GM18909 (cell line): ENCODE data around the gene CMSS1.

ENCODE experiments used
- ATAC-seq: cut with Tn5 transposase; IDR thresholded peaks from one replicate; pipeline ENCODE4 v1.9.1; 2021; ENCODE audit warnings: mild to moderate bottlenecking; ENCODE audit not compliant: unreplicated experiment, poor library complexity

The CMSS1 gene

GRCh38 chr3:100184948-100185570 lies 367.4 kb downstream of the CMSS1 start:
- ATAC-seq = no peak

GRCh38 chr3:100185847-100186246 lies 368.2 kb downstream of the CMSS1 start:
- no peak for ATAC-seq

GRCh38 chr3:100189444-100189964 lies 371.8 kb downstream of the CMSS1 start:
- ATAC-seq = no peak

GRCh38 chr3:100195375-100195774 lies 377.7 kb downstream of the CMSS1 start:
- no peak for ATAC-seq

DNA sequence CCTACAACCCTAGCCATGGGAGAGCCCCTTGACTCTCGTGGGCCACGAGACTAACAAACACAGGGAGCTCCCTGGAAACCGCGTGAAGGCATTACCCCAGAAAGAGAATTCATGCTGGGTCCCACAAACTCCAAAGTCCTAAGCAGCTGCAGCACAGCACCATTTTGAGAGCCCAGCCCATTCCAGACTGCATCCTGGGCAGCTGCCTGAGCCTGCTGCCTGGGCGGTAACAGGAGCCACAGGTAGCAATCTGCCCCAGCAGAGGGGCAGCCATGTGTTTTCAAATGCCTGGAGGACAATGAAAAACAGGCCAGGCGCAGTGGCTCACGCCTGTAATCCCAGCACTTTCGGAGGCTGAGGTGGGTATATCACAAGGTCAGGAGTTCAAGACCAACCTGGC lies 380.2 kb downstream of the CMSS1 start:
- no peak for ATAC-seq

DNA sequence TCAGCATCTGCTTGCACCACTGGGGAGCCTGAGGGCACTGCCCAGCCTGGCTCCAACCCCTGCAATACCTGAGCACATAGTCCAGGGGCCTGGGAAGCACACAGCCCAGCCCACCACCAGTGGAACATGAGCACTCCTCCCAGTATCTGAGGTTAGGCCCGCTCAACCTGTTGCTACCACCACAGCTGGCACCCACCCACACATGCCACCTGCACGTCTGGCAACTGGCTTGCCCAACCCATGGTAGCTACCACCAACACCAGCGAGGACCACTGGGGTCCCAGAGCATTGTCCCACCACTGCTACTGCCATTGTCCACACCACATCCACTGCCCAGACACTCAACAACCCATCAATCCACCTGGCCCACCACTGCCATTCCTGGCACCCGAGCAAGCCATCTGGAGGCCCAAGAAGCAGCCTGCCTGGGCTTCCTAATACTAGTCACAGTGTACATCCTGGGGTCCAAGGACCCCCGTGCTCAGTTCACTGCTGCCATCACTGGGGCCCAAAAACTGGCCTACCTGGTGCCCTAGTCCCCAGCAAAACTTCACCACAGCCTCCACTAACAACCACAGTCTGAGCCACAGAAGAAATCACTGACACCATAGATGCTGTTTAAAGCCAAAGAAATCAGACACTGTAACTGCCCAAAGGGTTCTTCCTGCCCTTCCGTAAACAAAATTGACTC lies 381.1 kb downstream of the CMSS1 start:
- ATAC-seq = no peak

DNA sequence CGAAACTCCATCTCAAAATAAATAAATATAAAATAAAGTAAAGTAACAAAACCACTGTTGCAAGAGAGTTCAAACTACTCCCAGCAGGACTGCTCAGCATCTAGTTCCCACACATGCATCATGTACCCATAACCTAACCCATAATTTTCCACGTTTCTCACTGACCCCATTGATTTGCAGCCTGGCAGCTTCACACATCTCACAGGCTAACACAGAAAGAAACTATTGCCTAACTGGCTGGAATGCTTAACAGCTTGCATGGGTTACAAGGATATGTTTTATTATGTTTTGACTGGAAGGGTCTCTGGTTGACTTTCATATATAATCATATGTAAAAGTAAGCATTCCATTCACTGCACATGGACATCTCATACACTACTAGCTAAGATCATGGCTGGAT lies 387.5 kb downstream of the CMSS1 start:
- no peak for ATAC-seq

DNA sequence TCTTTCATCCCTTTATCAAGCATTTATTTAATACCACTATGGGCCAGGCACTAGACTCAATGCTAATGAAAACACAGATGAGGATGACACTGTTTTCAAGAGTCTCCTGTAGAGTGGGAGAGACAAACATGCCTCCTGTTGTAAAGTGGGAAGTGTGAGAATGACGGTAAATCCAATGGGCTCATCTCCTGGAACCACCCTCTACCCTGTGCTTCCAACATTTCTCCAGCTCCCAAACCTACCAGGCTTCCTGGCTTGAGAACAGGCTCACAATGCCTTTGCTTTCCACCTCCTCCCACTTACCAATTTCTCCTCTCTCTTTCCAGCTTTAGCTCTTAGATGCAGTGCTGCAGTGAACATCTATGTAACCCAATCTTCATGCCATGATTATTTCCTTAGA lies 389.0 kb downstream of the CMSS1 start:
- ATAC-seq = no peak

DNA sequence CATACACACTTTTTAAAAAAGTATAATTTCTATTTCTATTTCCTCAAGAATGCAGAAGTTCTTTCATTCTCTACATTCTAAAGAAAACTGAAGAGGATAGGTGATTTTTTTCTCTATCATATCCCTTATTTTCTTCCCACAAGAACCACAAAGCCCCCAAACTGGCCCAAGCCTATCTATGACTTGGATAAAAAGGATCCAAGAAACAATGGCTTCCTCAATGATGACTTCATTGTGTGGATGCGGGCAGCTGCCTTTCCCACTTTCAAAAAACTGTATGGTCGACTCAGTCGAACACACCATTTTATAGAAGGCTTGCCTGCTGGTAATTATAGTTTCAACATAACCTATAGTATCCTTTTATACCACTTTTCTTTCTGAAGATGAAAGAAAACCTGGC lies 390.2 kb downstream of the CMSS1 start:
- ATAC-seq = no peak

DNA sequence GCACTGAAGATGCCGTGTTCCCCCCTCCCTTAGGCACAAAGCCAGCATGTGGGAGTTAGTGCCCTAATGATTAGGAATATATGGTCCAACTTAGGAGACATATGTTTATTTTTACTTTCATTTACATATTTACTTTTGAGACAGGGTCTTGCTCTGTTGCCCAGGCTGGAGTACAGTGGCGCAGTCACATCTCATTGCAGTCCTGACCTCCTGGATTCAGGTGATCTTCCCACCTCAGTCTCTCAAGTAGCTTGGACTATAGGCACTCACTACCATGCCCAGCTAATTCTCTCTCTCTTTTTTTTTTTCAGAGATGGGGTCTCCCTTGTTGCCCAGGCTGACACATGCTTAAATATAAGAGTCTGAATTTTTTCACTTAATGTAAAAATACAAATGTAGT lies 391.5 kb downstream of the CMSS1 start:
- ATAC-seq = no peak

- ATAC-seq = peak; percentile 93
Observed at GRCh38 chr3:100209948-100210771, 392.5 kb downstream of the CMSS1 start.

DNA sequence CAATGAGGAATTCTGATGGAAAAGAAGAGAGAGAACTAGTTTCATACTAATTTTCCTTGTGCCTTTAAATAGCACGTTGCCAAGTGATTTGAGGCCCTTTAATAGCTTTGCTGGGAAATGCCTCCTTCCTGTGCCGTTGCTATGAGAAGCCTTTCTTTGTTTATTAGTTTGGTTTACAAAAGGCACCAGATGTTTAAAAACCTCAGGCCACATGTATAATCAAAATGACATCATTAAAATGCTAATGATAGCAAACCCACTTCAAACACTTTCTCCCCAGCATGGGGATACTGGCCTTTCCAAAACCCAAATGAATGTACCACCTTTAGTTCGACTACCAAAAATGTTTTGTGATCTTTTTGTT lies 393.1 kb downstream of the CMSS1 start:
- ATAC-seq = no peak

- no peak for ATAC-seq
Observed at GRCh38 chr3:100213891-100214573, 396.4 kb downstream of the CMSS1 start.

DNA sequence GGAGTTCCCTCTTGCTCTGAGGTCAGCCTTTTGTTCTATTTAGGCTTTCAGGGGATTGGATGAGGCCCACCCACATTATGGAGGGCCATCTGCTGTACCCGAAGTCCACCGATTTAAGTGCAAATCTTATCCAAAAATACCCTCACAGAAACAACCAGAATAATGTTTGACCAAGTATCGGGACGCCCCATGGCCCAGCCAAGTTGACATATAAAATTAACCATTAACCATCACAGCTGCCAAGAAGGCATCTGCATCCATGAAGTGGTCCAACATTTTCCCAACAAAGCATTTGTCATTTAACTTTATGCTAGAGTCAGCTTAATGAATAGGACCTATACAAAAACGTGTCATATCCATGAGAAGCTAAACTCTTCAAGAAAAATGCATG lies 396.9 kb downstream of the CMSS1 start:
- no peak for ATAC-seq

DNA sequence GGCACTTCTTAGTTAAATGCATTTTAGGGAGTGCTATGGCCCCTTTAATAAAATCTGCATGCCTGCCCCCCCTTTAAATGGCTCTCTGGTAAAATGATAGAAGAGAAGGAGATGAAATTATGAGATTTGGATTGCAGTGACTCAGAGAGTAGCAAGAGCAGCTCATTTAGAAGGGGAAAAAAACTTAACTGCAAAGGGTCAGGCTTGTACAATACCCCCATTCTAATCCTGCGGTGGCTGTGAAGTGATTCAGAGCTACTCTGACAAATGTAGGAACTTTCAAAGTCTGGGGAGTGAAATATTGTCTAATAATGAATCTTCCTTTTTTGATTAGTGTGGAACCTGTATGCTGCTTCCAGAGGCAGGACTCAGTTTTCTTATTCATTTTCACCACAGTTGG lies 399.1 kb downstream of the CMSS1 start:
- no peak for ATAC-seq

DNA sequence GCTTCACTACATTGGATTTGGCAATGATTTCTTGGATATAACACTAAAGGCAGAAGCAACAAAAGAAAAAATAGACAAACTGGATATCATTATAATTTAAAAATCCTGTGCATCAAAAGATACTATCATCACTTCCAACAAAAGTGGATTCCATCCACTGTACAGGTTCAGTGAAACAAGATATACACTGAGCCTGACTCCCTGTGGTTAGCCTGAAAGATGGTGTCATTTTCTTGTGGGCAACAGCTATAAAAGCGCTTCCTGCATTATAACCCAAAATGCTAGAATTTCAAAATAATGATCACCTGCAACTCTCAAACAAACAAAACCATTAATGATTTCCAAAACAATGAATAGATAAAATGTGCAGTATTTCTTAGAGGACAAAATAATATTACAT lies 403.5 kb downstream of the CMSS1 start:
- no peak for ATAC-seq

DNA sequence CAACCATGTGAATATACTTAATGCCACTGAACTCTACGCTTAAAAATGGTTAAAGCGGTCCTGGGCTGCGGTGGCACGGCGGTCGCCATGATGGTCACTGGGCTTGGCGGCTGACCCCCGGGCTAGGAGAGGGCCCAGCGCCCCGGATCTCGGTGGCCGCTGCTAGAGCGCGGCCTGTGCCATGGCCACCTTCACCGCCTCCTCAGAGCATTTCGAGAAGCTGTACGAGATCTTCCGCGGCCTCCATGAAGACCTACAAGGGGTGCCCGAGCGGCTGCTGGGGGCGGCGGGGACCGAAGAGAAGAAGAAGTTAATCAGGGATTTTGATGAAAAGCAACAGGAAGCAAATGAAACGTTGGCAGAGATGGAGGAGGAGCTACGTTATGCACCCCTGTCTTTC lies 407.5 kb downstream of the CMSS1 start:
- ATAC-seq = no peak

DNA sequence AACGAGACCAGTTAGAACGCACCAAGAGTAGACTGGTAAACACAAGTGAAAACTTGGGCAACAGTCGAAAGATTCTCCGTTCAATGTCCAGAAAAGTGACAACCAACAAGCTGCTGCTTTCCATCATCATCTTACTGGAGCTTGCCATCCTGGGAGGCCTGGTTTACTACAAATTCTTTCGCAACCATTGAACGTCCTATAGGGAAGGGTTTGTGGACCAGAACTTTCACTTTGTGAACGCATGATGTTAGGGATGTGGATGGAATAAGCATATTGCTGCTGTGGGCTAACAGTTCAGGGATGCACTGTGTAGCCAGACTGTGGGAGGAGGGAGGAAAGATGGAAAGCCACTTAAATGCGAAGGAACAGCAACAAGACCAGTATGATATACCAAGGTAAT lies 408.2 kb downstream of the CMSS1 start:
- no peak for ATAC-seq

DNA sequence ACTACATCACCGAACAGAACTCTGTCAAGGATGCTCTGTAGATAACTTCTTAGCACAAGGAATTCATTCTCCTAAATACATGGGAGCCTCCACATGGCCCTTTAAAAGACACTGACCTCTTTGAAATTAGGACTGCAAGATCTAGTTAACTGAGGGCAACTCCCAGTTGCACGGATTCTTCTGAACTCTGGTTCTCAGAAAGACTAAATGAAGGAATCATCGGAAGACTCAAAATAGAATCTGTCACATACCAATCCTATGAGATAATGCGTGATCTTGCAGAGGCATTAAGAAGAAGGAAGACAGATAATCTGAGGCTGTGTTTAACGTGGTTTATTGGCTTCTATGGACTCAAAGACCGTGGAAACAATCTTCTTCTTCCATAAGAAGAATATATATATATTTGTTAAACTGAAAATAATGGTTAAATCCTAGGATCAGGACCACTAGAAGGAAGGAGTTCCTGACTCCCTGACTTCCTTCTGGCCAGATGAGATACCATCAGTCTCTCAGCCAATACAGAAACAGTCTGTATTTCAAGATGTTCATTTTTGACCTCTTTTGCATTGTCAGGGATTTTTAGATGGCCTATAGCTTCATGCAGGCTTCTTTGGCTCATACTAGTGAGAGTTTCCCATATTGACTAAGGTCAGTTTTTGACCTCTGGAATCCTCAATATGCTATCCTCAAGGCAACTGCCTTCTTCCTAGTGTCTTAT lies 409.2 kb downstream of the CMSS1 start:
- no peak for ATAC-seq

DNA sequence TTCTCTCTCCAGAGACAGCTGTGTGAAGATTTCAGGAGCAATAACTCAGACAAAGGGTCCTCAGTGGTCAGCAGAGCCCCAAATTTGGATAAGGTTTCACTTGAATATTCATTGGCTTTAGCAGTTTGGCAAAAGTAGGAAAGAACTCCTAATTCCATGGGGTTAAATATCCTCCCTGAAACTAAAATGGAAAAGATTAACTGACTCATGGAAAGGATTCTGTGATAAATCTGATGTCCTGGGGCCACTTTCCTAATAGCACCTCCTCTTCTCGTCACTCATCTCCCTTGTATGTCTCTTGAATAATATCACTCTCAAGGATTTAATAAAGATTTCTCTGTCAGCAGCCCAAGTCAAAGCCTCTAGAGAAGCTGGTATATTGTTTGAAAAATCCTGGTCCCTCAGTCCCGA lies 409.9 kb downstream of the CMSS1 start:
- ATAC-seq = no peak
